Fibroblast of pulmonary artery (primary cell): ENCODE measurements around the gene PRIMA1.

Experiments
- DNase-seq: peaks from one replicate; pipeline ENCODE4 v3.0.0-alpha.2; 2010; ENCODE audit warnings: low read depth
- H3K4me3 ChIP-seq: replicated peaks from 2 replicates; pipeline ENCODE4 v1.5.1; 2011; ENCODE audit warnings: low read depth, mild to moderate bottlenecking, control low read depth, low read length, moderate library complexity
- CTCF ChIP-seq: IDR thresholded peaks from 2 replicates; pipeline ENCODE4 v1.5.1; 2011; ENCODE audit warnings: mild to moderate bottlenecking, control low read depth, low read length, inconsistent platforms; ENCODE audit errors: missing control alignments

Gene PRIMA1

DNA sequence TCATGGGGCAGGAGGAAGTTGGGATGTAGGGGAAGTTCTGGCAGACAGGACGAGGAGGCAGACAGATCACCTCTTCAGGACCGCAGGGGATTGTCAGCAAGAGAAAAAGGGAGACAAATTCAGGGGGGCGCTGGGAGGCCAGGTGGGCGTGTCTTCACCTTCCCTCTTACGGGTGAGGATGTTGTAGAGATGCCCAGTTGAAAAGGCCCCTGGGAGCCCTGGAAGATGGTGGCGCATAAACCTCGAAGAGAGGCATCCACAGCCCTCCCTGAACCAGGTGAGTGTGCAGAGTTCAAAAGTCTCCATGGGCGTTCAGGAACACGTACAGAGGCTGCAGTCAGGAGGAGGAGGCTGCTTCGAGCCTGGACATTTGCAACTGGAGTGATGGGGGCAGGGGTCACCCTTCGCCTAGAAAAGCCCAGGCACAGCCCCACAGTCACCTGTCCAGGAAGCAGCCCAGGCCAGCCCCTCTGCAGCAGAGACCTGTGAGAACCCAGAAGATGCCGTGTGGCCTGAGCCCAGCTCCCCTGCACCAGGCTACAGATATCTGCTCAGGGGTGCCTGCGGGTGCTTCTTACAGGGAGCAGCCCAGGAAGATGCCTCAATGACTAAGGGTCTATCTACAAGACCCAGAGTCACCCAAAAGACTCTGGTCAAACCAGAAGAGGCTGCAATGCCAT, 74.4 kb downstream of the PRIMA1 start:
- DNase-seq = no peak
- H3K4me3 ChIP-seq = no peak overlapping the region
- TF ChIP-seq CTCF = no peak

DNA sequence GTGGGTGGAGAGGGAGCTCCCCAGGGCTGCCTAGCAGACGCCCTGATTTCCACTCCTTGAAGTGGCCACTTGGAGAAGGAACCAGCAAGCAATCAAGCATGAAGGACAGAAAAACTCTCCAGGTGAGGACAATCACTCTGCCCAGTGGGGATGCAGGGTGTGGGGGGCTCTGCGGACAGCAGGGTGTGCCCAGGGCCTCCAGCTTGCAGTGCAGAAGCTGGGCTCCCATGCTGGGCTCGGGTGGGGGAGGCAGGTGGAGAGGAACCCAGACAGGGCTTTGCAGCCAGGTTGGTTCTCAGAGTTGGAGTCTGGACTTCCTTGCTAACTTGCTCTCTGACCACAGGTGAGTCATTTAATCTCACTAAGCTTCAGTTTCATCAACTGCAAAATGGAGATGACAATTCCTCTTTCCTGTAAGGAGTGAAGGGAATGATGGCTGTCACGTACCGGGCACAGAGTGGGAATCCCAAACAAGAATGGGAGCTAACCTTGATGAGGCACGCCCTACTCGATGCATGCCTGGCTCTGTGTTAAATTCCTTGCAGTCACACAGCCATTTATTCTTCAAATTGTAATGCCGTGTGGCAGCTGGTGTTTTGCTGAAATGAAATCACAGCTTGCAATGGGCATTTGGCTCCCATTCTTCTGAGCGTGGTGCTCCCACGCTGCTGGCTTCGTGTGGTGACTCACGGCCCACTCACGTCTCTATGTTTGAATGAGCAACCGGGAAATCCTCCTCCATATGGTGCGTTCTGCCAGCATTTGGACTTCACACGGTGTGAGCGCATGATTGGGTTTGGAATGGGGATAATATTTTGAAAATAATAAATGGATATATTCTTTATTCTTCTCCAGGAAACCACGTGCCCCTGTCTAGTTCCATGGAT, 75.2 kb downstream of the PRIMA1 start:
- no peak overlapping the region for H3K4me3 ChIP-seq
- no peak for DNase-seq
- no peak for TF ChIP-seq CTCF

GRCh38 chr14:93712079-93712837, 76.0 kb downstream of the PRIMA1 start:
- no peak overlapping the region for H3K4me3 ChIP-seq
- no peak for TF ChIP-seq CTCF
- no peak for DNase-seq

GRCh38 chr14:93709249-93709648, 79.0 kb downstream of the PRIMA1 start:
- TF ChIP-seq CTCF = no peak
- DNase-seq = no peak
- H3K4me3 ChIP-seq = no peak overlapping the region

- TF ChIP-seq CTCF = no peak
- DNase-seq = no peak
- H3K4me3 ChIP-seq = no peak overlapping the region
These were observed 79.5 kb downstream of the PRIMA1 start for GRCh38 chr14:93708800-93709199.

- TF ChIP-seq CTCF = no peak
- H3K4me3 ChIP-seq = no peak overlapping the region
- no peak for DNase-seq
These were observed 80.0 kb downstream of the PRIMA1 start for GRCh38 chr14:93708311-93708734.
